WTC11 (cell line): ENCODE results near the gene VARS1. TPM values are rescaled to one million over a fixed set of nuclear protein-coding genes. Genes with fewer than 3 reads are reported as not detected.
"Not testable (repeated sequence)": the region's sequence is repeated elsewhere in the genome, so short reads cannot be mapped to it uniquely, and the experiment has no call there.

Experiments used
- ATAC-seq: fragments of 200-7000 bp; cut with Tn5 transposase; 2 replicates; pipeline ENCODE4 v1.10.0; 2021; ENCODE audit warnings: mild to moderate bottlenecking, moderate library complexity
- CTCF ChIA-PET: fragments of 300-600 bp; sonication (Branson Sonifier 250); formaldehyde crosslinking; loops from one replicate; lab custom pipeline; 2021; ENCODE audit warnings: antibody characterized with exemption; lab: Charles Lee
- POLR2A ChIA-PET: fragments of 350-600 bp; sonication (Branson Sonifier 250); formaldehyde crosslinking; loops from one replicate; lab custom pipeline; 2021; ENCODE audit warnings: antibody characterized with exemption; lab: Charles Lee
- DNase-seq: peaks from one replicate; pipeline ENCODE4 v3.0.0; 2021; ENCODE audit warnings: low spot score
- H3K27ac Mint-ChIP-seq: 2 replicates; pipeline ENCODE4 v1.8.0; 2021; ENCODE audit warnings: mixed read lengths
- H3K27me3 Mint-ChIP-seq: 2 replicates; pipeline ENCODE4 v1.8.0; 2021; ENCODE audit warnings: low read depth, mild to moderate bottlenecking, moderate library complexity, mixed read lengths
- H3K36me3 Mint-ChIP-seq: 2 replicates; pipeline ENCODE4 v1.8.0; 2021; ENCODE audit warnings: mixed read lengths
- H3K4me1 Mint-ChIP-seq: 2 replicates; pipeline ENCODE4 v1.8.0; 2022; ENCODE audit warnings: mixed read lengths
- H3K4me3 Mint-ChIP-seq: 2 replicates; pipeline ENCODE4 v1.8.0; 2021; ENCODE audit warnings: mild to moderate bottlenecking, moderate library complexity, mixed read lengths
- H3K9me3 Mint-ChIP-seq: 2 replicates; pipeline ENCODE4 v1.8.0; 2021; ENCODE audit warnings: mixed read lengths
- ATF6 ChIP-seq: sonication (generic); formaldehyde crosslinking; IDR thresholded peaks from 2 replicates; pipeline ENCODE4 v1.8.1; 2023; ENCODE audit warnings: mild to moderate bottlenecking, missing genetic modification reagents
- ERG ChIP-seq: fragments of 250-450 bp; sonication (Bioruptor Pico); IDR thresholded peaks from 2 replicates; pipeline ENCODE4 v1.8.0; 2021; ENCODE audit warnings: mild to moderate bottlenecking
- FOXK1 ChIP-seq: sonication (generic); formaldehyde crosslinking; IDR thresholded peaks from 2 replicates; pipeline ENCODE4 v1.8.0; 2022; ENCODE audit warnings: mild to moderate bottlenecking, moderate library complexity, missing genetic modification reagents
- MYBL2 ChIP-seq: sonication (generic); formaldehyde crosslinking; IDR thresholded peaks from 2 replicates; pipeline ENCODE4 v1.8.1; 2023; ENCODE audit warnings: mild to moderate bottlenecking, moderate library complexity, missing genetic modification reagents
- OVOL2 ChIP-seq: fragments of 250-450 bp; sonication (Bioruptor Pico); IDR thresholded peaks from 2 replicates; pipeline ENCODE4 v1.9.0; 2021; ENCODE audit warnings: mild to moderate bottlenecking, borderline replicate concordance
- RELA ChIP-seq: sonication (generic); formaldehyde crosslinking; IDR thresholded peaks from 2 replicates; pipeline ENCODE4 v1.8.1; 2022; ENCODE audit warnings: missing genetic modification reagents, mild to moderate bottlenecking, borderline replicate concordance
- SMAD3 ChIP-seq: sonication (generic); formaldehyde crosslinking; IDR thresholded peaks from 2 replicates; pipeline ENCODE4 v1.8.0; 2022; ENCODE audit warnings: missing genetic modification reagents, mild to moderate bottlenecking, borderline replicate concordance
- SP1 ChIP-seq: sonication (generic); formaldehyde crosslinking; conservative IDR thresholded peaks from 2 replicates; pipeline ENCODE4 v1.8.1; 2022; ENCODE audit warnings: missing genetic modification reagents
- ZNF416 ChIP-seq: fragments of 250-450 bp; sonication (Bioruptor Pico); IDR thresholded peaks from 2 replicates; pipeline ENCODE4 v1.9.0; 2021; ENCODE audit warnings: mild to moderate bottlenecking, inconsistent platforms
- ZNF671 ChIP-seq: fragments of 250-450 bp; sonication (Bioruptor Pico); IDR thresholded peaks from 2 replicates; pipeline ENCODE4 v1.8.0; 2021; ENCODE audit warnings: mild to moderate bottlenecking
- total RNA-seq: library from RNA; stranded (reverse); gene quantifications from 3 replicates; pipeline ENCODE4 v1.2.3, GENCODE V29; 2021
- TF ChIP-seq, protein P1 (sequence below): sonication (generic); formaldehyde crosslinking; IDR thresholded peaks from 2 replicates; pipeline ENCODE4 v1.8.0; 2023; ENCODE audit warnings: missing genetic modification reagents, mild to moderate bottlenecking, borderline replicate concordance
- TF ChIP-seq, protein P2 (sequence below): fragments of 250-450 bp; sonication (Bioruptor Pico); IDR thresholded peaks from 2 replicates; pipeline ENCODE4 v1.9.0; 2021; ENCODE audit warnings: mild to moderate bottlenecking, borderline replicate concordance

VARS1 gene
- total RNA-seq, 1 experiment from 2014 or later: 177 TPM

DNA sequence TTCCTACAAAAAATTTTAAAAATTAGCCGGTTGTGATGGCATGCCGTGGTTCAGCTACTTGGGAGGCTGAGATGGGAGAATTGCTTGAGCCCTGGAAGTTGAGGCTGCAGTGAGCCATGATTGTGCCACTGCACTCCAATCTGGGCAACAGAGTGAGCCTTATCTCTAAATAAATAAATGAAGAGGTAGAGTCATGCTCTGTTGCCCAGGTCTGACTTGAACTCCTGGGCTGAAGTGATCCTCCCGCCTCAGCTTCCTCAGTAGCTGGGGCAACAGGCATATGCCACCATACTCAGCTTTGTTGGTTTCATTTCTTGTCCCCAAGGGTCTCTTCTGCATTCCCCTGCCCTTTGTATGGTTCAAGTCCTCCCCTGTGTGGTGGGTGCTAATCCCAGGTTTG is 49.0 kb upstream of the VARS1 start:
- no peak overlapping the region for H3K4me3 Mint-ChIP-seq
- H3K4me1 Mint-ChIP-seq: no peaks in the 10 kb centered on the region
- no peaks in the 10 kb centered on the region for H3K9me3 Mint-ChIP-seq
- no peaks in the 10 kb centered on the region for H3K27me3 Mint-ChIP-seq
- TF ChIP-seq FOXK1 (CRISPR knock-in tag): no peak
- H3K36me3 Mint-ChIP-seq: peaks cover 18% of the 10 kb centered on the region
- DNase-seq (no peak), ATAC-seq (no peak)
- ChIA-PET POLR2A (no interaction called here), CTCF (interaction anchor here (0.7 to 1.3 kb wide), 3 partner anchors 14 to 115 kb away, joined by 3 read pairs; partner anchors contain the start of gene DDAH2)
- H3K27ac Mint-ChIP-seq: no peak overlapping the region

GRCh38 chr6:31842053-31842452 is 46.5 kb upstream of the VARS1 start:
- H3K27me3 Mint-ChIP-seq: no peaks in the 10 kb centered on the region
- POLR2A ChIA-PET: interaction anchor here (1.0 kb wide), 1 partner anchor 15 kb away, joined by 3 read pairs; the partner anchor contains the start of gene HSPA1B
- CTCF ChIA-PET: interaction anchor here (1.2 kb wide), 1 partner anchor 81 kb away, joined by 3 read pairs; no protein-coding TSS in a partner anchor
- H3K36me3 Mint-ChIP-seq: peaks cover 42% of the 10 kb centered on the region
- H3K4me1 Mint-ChIP-seq: peaks cover 13% of the 10 kb centered on the region
- no peak overlapping the region for H3K4me3 Mint-ChIP-seq
- ATAC-seq (no peak), DNase-seq (no peak)
- no peak overlapping the region for H3K27ac Mint-ChIP-seq
- TF ChIP-seq, protein P1, sequence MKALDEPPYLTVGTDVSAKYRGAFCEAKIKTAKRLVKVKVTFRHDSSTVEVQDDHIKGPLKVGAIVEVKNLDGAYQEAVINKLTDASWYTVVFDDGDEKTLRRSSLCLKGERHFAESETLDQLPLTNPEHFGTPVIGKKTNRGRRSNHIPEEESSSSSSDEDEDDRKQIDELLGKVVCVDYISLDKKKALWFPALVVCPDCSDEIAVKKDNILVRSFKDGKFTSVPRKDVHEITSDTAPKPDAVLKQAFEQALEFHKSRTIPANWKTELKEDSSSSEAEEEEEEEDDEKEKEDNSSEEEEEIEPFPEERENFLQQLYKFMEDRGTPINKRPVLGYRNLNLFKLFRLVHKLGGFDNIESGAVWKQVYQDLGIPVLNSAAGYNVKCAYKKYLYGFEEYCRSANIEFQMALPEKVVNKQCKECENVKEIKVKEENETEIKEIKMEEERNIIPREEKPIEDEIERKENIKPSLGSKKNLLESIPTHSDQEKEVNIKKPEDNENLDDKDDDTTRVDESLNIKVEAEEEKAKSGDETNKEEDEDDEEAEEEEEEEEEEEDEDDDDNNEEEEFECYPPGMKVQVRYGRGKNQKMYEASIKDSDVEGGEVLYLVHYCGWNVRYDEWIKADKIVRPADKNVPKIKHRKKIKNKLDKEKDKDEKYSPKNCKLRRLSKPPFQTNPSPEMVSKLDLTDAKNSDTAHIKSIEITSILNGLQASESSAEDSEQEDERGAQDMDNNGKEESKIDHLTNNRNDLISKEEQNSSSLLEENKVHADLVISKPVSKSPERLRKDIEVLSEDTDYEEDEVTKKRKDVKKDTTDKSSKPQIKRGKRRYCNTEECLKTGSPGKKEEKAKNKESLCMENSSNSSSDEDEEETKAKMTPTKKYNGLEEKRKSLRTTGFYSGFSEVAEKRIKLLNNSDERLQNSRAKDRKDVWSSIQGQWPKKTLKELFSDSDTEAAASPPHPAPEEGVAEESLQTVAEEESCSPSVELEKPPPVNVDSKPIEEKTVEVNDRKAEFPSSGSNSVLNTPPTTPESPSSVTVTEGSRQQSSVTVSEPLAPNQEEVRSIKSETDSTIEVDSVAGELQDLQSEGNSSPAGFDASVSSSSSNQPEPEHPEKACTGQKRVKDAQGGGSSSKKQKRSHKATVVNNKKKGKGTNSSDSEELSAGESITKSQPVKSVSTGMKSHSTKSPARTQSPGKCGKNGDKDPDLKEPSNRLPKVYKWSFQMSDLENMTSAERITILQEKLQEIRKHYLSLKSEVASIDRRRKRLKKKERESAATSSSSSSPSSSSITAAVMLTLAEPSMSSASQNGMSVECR (CRISPR knock-in tag): no peak
- TF ChIP-seq SMAD3 (CRISPR knock-in tag) (no peak), SP1 (CRISPR knock-in tag) (no peak), MYBL2 (CRISPR knock-in tag) (no peak), ATF6 (CRISPR knock-in tag) (no peak), RELA (CRISPR knock-in tag) (no peak), OVOL2 (CRISPR knock-in tag) (no peak)
- H3K9me3 Mint-ChIP-seq: no peaks in the 10 kb centered on the region

DNA sequence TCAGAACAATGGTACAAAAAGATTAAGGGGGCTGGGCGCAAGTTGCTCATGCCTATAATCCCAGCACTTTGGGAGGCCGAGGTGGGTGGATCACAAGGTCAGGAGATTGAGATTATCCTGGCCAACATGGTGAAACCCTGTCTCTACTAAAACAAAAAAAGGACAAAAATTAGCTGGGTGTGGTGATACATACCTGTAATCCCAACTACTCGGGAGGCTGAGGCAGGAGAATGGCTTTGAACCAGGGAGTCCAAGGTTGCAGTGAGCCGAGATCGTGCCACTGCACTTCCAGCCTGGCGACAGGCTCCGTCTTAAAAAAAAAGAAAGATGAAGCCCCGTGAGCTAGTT is 44.2 kb upstream of the VARS1 start:
- not testable (repeated sequence) for ATAC-seq, H3K4me3 Mint-ChIP-seq, H3K9me3 Mint-ChIP-seq, DNase-seq, H3K27ac Mint-ChIP-seq, H3K27me3 Mint-ChIP-seq
- ChIA-PET POLR2A (interaction anchor here (1.3 kb wide), 1 partner anchor 44 kb away, joined by 4 read pairs; the partner anchor contains the start of gene VARS1), CTCF (interaction anchor here (0.9 kb wide), 1 partner anchor 67 kb away, joined by 3 read pairs; no protein-coding TSS in a partner anchor)
- H3K4me1 Mint-ChIP-seq: peaks cover 28% of the 10 kb centered on the region
- peaks cover 63% of the 10 kb centered on the region for H3K36me3 Mint-ChIP-seq
- 0 out of 2 replicates have a peak, but pooled peaks have one; percentile 21 for TF ChIP-seq ZNF671 (CRISPR knock-in tag)
- 0 out of 2 replicates have a peak, but pooled peaks have one; percentile 7 for TF ChIP-seq ZNF416
- TF ChIP-seq, protein P2, sequence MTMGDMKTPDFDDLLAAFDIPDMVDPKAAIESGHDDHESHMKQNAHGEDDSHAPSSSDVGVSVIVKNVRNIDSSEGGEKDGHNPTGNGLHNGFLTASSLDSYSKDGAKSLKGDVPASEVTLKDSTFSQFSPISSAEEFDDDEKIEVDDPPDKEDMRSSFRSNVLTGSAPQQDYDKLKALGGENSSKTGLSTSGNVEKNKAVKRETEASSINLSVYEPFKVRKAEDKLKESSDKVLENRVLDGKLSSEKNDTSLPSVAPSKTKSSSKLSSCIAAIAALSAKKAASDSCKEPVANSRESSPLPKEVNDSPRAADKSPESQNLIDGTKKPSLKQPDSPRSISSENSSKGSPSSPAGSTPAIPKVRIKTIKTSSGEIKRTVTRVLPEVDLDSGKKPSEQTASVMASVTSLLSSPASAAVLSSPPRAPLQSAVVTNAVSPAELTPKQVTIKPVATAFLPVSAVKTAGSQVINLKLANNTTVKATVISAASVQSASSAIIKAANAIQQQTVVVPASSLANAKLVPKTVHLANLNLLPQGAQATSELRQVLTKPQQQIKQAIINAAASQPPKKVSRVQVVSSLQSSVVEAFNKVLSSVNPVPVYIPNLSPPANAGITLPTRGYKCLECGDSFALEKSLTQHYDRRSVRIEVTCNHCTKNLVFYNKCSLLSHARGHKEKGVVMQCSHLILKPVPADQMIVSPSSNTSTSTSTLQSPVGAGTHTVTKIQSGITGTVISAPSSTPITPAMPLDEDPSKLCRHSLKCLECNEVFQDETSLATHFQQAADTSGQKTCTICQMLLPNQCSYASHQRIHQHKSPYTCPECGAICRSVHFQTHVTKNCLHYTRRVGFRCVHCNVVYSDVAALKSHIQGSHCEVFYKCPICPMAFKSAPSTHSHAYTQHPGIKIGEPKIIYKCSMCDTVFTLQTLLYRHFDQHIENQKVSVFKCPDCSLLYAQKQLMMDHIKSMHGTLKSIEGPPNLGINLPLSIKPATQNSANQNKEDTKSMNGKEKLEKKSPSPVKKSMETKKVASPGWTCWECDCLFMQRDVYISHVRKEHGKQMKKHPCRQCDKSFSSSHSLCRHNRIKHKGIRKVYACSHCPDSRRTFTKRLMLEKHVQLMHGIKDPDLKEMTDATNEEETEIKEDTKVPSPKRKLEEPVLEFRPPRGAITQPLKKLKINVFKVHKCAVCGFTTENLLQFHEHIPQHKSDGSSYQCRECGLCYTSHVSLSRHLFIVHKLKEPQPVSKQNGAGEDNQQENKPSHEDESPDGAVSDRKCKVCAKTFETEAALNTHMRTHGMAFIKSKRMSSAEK (CRISPR knock-in tag): peak; percentile 53; the same call in 1 of the 2 replicates
- peak; percentile 18; the same call in 1 of the 2 replicates for TF ChIP-seq ERG
